GM21723 (cell line): ENCODE measurements around the gene ABHD11.
"Not testable (repeated sequence)": the region's sequence is repeated elsewhere in the genome, so short reads cannot be mapped to it uniquely, and the experiment has no call there.

Experiments
- ATAC-seq: cut with Tn5 transposase; IDR thresholded peaks from one replicate; pipeline ENCODE4 v1.9.1; 2021; ENCODE audit warnings: mild to moderate bottlenecking, moderate library complexity; ENCODE audit not compliant: unreplicated experiment

ABHD11 gene

DNA sequence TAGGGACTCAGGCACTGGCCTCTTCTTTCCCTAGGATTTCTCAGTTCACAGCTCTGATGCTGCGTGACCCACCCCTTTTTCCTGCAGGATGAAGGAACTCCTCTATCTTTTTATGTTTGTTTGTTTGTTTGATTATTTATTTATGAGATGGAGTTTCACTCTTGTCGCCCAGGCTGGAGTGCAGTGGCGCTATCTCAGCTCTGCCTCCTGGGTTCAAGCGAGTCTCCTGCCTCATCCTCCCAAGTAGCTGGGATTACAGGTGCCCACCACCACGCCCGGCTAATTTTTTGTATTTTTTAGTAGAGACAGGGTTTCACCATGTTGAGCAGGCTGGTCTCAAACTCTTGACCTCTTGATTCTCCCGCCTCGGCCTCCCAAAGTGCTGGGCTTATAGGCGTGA lies 18.2 kb downstream of the ABHD11 start:
- not testable (repeated sequence) for ATAC-seq

DNA sequence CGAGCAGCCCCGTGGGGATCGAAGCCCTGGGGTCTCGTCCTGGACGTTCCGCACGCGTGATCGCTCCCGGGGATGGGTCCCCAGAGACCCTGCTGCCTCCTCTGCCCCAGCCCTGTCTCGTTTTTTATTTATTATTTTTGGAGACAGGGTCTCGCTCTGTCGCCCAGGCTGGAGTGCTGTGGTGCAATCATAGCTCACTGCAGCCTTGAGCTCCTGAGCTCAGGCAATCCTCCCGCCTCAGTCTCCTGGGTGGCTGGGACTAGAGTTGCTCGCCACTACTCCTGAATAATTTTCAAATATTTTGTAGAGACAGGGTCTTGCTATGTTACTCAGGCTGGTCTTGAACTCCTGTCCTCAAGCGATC lies 18.8 kb downstream of the ABHD11 start:
- ATAC-seq: peak; percentile 5

DNA sequence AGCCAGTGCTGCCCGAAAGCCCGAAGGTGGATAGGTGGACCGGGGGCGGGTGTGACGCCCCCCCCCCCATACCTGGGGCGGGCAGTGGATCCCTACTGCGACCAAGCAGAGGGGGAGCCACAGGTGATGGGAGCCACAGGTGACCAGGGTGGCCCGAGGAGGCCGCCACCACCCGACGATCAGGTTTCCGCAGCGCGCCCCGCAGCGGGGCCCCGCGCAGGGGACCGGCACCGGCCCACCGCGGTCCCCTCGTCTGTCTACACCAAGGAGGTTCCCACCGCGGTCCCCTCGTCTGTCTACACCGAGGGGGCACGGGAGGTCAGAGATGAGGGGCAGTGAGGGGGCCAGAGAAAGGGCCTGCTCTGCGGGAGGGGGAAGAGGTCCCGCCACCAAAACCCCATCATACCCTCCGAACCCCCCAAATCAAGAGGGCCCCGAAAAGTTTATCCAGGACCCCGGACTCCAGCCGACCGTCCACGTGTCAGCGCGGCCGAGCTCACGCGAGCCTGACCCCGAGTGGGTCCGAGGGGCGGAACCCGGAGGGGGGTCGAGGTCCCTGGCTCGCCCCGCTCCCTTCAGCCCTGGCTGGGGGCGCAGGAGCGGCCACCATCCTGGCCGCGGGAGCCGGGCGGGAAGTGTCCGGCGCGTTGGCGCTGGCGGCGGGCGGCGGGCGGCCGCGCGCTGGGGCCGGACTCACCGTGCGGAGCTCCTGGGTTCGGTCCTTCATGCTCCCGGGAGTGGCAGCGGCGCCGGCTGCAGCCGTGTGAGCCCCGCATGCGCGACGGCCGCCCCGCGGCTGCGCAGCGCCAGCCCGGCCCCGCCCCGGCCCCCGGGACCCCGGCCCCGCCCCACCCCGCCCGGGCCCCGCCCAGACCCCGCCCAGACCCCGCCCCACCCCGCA lies 19.4 kb downstream of the ABHD11 start, which contains the start of gene STX1A:
Gene STX1A, minus strand, starts transcription at position 765 of the 901 bp plus-strand sequence. Its CDS starts 38 bp downstream, at position 727.
- ATAC-seq: peak; percentile 62

DNA sequence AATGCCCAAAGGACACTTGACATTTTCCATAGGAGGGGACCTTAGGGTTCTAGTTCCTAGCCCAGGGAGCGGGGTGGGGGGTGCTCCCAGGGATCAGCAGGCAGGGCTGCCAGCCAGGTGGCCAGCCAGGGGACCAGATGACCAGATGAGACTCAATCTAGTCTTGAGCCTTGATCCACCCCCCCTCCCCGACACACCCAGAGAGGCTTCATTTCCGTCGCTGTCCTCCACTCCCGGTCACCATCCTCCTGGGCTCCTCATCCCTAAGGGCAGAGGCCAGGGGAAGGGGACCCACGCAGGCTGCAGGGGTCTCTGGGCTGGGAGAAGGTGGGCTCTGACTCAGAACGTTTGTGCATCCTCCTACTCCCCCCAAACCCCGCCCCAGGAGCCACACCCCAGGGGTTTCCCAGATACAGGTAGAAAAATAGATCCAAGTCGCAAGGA lies 20.1 kb downstream of the ABHD11 start:
- ATAC-seq: no peak

DNA sequence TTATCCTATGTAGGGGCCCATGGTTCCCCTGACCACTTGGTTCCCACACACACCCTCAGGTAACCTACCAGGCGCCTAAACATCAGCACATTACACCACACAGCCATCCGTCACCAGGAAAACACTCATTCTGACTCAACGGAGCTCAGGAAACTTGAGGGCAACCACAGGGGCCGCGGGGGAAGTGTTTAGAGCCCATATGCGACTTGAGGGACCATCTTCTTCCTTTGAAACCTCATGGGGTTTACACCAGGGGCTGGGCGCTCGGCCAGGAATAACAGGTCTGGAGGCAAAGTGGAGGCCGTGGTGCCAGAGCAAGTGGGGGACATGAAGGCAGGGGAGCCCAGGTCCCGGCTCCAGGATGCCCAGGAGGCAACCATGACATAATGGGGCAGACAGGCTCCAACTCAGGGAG lies 20.6 kb downstream of the ABHD11 start:
- no peak for ATAC-seq

DNA sequence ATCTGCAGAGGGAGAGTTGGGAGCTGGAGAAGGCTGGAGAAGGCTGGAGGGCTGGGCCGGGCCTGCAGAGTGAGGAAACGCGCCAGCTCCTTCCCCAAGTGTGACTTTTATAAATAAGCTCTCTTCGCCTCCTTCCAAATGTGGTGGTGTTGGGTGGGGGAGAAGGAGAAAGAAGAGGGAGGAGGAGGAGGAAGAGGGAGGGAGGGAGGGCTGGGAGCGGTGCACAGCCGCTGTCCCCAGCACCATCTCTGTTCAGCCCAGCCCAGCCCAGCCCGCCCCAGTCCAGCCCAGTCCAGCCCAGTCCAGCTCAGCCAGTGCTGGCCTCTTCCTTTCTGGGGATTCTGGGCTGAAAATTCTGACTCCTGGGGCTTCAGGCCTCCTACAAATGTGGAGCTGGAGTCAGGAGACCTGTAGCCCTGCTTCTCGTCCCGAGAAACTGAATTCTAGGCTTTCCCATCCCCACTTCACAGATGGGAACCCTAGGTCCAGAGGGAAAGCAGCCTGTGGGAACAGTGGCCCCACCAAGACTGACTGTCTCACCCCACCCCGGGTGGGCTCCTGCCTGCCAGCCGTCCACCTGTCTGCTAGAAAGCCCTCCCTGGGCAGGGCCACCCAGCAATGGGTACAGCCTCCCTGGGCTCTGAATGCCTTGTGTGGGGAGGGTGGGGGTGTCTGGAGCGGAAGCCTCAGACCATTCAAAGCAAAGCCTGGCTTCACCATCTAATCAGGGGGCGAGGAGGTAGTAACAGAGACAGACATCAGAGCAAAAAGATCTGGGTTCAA lies 21.4 kb downstream of the ABHD11 start:
- no peak for ATAC-seq

DNA sequence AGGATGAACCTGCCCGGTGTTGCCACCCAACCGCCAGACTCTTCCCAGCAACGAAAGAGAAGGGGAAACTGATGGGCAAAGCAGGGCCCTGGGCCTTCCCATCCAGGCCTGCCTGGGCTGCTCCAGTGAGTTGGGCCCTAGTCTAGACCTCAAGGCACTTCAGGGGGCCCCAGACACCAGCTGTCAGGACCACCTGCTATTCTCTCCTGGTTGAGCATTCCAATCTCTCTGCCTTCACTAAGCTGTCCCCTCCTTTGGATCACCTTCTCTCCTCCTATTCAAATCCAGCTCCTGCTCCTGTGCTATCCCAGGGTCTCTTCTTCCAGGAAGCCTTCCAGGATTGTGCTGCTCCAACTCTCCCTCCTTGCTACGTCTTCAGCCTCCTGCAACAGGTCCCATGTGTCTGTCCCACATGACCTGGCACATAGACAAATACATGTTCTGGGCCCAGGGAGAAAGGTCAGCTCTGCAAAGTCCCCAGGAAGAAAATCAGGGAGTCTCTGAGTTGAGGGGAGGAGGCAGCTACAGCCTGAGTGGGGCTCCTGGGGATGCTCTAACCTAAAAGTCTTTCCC lies 22.2 kb downstream of the ABHD11 start:
- no peak for ATAC-seq

DNA sequence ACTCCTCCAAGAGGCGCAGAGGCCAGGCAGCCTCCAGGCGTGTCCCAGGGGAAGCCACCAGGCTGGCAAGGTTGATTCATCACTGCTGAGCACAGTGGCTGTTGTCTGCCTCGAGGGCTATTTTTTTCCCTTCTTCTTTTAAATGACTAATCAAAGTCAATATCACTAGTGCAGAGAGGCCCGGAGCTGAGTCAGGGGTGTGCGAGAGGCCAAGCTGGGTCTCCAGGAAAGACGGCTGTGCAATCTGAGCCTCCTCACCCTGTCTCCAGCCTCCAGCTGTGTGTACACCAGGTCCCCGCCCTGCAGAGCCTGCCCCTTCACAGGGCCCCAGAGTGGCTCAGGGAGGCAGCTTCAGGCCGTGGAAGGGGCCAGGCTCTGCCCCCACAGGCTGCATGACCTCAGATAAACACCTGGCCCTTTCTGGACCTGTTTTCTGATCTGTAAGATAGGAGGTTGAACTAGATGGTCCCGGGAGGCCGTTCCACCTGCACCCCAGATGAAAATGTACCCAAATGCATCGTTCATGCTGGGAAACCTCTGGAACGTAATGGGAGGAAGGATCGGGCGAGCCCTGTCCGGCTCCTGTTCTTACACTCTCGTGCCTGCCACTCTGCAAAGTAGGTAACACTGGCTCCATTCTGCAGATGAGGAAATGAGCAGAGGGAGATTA lies 22.8 kb downstream of the ABHD11 start:
- no peak for ATAC-seq

DNA sequence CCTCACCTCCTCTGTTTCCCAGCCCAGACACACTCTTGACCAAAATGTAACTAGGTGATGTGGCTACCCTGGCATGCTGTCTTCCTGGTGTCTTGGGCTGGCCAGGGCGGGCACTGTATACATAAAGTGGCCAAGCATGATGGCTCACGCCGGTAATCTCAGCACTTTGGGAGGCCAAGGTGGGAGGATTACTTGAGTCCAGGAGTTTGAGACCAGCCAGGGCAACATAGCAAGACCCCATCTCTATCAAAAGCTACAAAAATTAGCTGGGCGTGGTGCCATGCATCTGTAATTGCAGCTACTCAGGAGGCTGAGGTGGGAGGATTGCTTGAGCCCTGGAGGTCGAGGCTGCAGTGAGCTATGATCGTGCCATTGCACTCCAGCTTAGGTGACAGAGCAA lies 25.3 kb downstream of the ABHD11 start:
- not testable (repeated sequence) for ATAC-seq

DNA sequence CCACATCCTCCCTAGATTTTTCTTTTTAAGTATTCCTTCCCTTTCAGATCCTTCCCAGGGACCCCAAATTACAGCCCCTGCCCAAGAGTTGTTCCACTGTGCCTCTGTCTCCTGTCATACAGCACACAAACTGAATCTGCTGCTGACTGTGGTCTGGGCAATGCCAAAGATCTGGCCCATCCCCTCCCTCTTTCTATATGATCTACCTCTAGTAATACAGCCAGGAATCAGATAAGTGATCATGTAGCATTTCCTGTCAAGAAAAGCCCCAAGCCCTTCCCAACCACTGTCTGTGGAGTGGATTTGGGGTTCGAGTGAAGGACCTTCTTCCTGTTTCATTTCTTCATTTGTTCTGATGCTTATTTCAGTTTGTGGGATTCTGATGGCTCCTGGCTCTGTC lies 25.8 kb downstream of the ABHD11 start:
- no peak for ATAC-seq

DNA sequence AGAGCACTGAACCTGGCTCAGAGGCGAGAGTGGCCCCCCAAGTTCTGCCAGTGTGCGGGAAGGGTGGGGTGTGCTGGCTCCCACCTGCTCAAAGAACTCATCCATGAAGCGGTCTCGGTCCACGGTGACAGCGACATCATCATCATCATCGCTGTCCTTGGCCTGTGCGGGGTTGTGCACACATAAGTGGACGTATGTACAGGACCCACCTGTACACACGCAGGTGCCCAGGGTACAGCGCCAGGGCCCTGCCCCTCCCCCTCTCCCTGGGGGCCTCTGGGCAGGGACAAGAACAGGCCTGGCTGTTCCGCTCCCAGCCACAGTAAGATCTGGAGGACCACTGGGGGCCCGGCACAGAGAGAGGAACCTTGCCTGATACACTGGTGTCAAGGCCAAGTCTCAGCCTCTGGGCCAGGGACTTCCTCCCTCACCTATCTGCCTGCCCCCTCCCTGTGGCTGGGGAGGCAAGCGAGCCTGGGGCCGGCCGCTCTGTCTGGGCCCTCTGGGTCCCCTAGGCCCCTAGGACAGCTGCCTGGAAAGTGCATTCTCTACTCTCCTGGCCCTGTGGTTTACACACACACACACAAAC lies 29.5 kb downstream of the ABHD11 start:
- no peak for ATAC-seq

DNA sequence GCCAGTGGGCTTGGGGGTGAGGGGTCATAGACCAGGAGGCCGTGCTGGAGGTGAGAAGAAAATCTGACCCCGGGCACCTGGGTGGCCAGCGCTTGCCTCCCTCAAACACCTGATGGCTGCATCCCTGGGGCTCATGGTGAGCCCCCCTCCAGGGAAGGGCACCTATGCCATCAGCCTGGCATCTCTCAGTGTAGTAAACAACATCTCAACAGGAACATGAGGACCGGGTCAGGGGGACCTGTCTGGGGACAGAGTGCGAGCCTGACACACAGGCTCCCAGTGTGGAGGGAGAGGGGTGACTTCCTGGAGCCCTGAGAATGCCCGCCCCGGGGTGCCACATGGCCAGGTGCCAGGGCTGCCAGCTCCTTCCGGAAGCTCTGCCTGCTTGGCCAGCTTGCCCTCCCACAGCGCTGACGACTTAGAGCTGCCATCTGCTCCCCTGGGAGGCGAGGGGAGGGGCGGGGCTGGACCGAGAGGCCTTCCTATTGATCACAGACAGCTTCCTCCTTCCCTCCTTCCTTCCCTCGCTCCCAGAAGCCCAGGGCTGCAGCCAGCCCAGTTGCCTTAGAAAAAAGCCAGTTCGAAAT lies 31.5 kb downstream of the ABHD11 start:
- no peak for ATAC-seq

DNA sequence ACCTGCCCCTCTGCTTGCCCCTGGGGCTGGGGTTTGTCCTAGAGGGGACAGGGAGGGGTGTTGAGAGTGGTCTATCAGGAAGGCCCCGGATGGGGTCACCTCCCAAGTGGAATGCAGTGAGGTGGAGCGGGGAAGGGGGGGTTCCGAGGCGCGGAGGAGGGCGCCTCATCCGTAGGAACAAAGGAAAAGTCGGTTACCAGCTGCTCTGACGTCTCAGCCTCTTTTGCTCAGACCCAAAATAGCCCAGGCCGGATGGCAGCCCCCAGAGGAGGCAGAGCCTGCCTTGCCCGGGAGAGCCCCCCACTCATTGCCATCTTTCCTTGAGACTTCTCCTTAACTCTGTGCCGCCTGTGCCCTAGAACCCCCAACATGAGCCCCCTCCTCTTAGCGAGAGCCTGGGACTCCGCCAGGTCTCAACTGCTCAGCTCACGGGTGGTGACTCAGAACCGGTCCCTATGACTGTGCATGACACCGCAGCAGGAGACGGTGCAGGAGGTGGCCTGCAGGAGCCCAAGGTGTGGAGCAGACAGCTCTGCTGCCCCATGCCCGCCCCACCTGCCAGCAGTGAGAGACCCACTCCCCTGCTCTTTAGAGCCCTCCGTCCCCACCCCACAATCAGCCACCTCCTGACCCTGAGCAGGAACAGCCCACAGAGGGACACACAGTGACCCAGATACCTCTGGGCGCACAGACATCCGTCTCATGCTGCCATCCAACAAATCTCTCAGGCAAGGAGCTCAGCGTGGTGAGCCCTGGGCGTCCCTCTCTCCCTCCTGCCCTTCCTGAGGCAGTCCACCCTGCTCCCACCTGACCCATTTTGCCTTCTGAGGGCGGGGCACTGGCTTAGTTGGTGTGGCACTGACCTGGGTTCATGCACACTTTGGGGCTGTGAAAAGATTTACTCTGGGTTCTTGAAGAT lies 32.2 kb downstream of the ABHD11 start:
- no peak for ATAC-seq

DNA sequence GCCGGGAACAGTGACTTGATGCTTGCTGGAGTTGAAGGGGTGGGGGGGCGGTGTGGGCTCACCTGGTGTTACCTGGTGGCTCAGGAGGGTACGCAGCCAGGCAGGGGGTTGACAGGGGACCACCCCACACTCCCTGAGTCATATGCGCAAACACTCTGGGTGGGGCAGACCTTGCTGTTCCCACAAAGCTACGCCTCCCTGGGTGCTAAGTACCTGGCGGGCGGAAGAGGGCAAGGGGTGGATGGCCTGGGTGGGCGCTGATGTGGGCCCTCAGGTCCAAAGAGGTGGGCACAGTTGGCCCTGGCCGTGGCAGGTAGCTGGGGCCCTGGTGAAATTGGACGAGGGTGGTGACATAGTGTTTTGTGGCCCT lies 33.1 kb downstream of the ABHD11 start:
- ATAC-seq: no peak

DNA sequence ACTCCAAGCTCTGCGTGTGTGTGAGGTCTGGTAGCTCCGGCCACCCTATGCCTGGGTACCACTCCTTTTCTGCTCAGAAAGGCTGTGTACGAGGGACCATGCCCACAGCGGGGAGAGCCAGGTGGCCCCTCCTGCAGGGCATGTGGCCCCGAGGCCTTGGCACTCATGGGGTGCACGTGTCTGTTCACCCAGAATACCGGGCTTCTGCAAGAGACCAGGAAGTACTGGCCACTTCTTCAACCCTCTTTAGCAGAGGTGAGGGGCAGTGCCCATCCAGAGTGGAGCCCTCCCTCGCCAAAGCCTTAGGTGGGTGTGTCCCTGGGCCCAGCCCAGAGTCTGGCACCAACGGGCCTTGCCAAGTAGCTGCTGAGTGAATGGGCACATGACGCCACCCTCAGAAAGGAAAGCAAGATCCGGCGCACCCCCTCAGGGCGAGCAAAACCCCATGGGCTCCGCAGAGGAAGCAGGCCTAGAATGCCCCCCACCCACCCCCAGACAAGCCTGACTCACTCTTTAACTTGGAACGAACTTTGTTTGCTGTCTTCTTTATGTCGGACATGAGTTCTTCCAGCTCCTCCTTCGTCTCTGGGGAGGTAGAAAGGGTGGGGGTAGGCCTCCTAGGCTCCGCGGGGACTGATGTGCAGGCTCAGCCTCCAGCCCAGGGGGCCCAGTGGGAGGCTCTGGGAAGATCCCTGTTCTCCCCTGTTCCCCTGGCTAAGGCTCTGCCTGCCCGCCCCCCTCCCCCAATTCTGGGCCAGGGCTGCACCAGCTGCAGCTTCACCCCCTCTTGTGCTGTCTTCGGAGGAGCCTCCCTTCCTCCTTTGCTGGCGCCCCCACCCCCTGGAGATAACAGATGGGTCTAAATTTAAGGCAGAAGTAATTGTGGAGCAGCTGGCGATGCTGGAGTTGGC lies 33.7 kb downstream of the ABHD11 start:
- no peak for ATAC-seq

DNA sequence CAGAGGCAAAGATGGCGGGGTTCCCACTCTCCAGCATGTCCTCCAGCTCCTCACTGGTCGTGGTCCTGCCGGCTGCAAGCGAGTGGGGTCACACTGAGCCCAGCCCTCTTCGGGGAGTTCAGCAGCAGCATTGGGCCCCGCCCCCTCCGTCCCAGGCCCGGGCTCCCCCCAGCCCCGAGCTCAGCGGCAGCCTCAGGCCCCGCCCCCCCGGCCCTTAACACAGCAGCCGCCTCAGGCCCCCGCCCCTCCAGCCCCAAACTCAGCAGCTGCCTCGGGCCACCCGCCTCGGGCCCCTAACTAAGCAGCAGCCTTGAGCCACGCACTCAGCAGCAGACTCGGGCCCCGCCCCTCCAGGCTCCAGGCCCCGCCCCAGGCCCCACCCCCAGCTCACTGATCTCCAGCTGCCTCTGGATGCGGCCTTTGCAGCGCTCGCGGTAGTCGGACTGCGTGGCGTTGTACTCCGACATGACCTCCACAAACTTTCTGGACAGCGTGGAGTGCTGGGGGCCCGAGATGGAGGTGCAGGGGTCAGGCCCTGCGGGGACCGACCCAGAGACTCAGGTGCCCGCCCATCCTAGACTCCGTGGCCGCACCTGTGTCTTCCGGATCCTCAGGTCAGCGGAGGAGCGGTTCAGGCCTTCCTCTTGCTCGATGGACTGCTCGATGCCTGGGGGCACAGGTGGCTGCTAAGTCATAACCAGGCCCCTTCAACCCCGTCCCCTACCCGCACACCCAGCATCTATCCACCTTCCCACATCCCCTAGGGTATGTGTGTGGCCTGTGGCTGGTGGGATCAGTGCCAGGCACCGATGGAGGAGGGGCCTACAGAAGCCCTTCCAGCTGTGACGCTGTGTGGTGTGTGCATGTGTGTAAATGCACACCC lies 34.6 kb downstream of the ABHD11 start:
- ATAC-seq: no peak

DNA sequence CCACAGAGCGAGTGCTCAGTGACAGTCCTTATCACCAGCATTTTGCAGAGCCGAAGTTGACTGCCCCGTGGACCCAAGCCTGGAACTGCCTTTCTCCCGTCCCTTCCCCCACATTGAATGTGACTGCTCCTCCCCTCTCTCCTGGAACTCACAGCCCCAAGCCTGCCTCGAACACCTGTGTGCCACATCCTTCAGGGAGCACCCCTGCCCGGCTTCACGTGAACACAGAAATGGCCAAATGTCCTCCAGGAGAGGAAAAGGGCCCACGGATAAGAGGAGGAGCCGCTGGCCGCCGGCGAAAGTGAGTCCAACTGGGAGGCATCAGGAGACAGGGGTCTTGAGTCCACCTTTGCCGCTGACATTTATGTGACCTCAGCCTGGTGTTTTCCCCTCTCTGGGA lies 35.4 kb downstream of the ABHD11 start:
- ATAC-seq: no peak
